ENCODE measurements around the gene FAAH. TPM values are rescaled to one million over a fixed set of nuclear protein-coding genes. Genes with fewer than 3 reads are reported as not detected.
A peak's percentile ranks its signal among the peaks of the same experiment; 100 is the strongest.

Gene FAAH
- total and polyA plus RNA-seq, 12 donors: 12.0 to 162 (median 38.8) TPM

DNA sequence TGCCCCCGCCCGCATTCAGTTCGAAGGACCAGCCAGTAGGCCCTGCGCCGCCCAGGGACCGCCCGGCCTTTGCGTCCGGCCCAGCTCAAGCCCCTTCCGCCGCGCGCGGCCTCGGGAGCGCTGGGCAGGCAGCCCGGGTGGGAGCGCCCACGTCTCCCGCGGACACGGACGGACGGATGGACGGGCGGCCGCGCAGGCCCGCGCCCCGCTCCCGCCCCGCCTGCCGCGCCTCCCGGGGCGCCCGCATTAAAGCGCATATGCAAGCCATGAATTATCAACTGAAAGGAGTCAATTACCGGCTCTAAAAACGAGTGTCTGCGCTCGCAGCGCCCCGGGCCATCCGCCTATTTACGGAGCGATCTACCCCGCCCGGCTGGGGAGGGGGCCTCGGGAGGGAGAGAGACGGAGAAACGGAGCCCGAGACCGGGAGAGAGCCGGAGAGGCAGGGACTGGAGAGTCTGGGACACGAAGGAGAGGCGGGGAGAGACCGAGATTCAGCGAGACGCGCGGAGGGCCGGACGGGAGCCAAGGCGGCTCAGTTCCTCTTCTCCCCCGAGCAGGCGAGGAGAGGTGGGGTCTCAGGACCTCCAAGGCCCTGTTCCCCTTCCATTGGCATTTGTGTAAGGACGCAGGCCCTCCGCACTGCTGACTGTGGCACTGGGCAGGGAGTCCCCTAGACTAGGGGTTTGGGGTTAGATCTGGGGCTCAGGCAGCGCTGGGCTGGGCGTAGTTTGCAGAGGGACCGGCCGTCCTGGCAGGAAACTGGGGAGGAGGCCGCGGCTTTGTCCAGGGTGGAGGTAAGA, 54.2 kb downstream of the FAAH start:
- no peak for DNase-seq
- Histone ChIP-seq H3K36me3 (replicated peaks in 1 of 2) (no peaks in the 10 kb centered on the region), H3K4me3 (peak overlapping the region in 1 of 4 donors; percentile 49), H3K27me3 (peaks cover 3% of the 10 kb centered on the region), H3K4me1 (replicated peaks in 1 of 2) (no peaks in the 10 kb centered on the region), H3K9me3 (replicated peaks in 1 of 3) (no peaks in the 10 kb centered on the region), H3K27ac (no peak overlapping the region)
- no peak for TF ChIP-seq POLR2A (IDR thresholded peaks at IDR 0.05)
- TF ChIP-seq, protein P1, sequence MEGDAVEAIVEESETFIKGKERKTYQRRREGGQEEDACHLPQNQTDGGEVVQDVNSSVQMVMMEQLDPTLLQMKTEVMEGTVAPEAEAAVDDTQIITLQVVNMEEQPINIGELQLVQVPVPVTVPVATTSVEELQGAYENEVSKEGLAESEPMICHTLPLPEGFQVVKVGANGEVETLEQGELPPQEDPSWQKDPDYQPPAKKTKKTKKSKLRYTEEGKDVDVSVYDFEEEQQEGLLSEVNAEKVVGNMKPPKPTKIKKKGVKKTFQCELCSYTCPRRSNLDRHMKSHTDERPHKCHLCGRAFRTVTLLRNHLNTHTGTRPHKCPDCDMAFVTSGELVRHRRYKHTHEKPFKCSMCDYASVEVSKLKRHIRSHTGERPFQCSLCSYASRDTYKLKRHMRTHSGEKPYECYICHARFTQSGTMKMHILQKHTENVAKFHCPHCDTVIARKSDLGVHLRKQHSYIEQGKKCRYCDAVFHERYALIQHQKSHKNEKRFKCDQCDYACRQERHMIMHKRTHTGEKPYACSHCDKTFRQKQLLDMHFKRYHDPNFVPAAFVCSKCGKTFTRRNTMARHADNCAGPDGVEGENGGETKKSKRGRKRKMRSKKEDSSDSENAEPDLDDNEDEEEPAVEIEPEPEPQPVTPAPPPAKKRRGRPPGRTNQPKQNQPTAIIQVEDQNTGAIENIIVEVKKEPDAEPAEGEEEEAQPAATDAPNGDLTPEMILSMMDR (IDR thresholded peaks at IDR 0.05): no peak
- 32 to 47% (median 39%) methylated on average over 34 to 76 of the region's 76 CpGs for WGBS, 4 donors
- intact Hi-C loops (cut with DNase I): loop anchor here in 1 of 2 donors (2.0 kb wide), 1 partner anchor 80 kb away; no protein-coding TSS in a partner anchor

DNA sequence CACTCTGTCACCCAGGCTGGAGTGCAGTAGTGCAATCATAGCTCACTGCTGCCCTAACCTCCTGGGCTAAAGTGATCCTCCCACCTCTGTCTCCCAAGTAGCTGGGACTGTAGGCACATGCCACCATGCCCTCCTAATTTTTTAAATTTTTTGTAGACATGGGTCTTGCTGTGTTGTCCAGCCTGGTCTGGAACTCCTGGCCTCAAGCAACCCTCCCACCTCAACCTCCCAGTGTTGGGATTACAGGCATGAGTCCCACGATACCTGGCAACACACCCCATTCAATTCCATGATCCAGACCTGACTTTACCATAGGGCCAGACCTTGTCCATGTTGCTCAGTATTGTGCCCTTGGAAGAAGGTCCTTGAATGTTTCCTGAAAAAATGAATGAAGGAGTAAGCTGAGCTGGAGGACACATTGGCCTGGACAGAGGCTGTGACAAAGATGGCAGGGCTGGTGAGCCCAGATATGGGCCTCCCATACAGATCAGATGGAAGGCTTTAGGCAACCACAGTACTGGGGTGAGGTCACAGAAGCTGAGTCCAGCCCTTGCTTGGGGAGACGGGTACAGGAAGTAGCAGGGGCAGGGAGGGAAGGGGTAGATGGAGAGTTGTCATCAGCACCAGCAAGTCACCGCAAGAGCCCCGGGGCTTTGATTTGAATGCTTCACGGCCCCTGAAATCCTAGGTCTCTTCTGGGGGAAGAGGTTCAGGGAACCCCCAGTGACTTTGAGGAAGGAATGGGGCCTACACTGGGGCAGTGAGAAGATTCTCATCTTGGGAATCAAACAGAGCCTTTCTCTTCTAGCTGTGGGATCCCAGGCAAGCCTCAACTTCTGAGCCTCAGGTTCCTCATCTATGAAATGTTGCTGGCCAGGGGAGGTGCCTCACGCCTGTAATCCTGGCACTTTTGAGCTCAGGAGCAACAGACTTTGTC, 55.4 kb downstream of the FAAH start:
- 85 to 97% (median 88%) methylated on average over 6 of the region's 6 CpGs for WGBS, 4 donors
- Histone ChIP-seq H3K27ac (no peak overlapping the region), H3K9me3 (replicated peaks in 1 of 3) (no peaks in the 10 kb centered on the region), H3K27me3 (peaks cover 3% of the 10 kb centered on the region), H3K4me1 (replicated peaks in 1 of 2) (no peaks in the 10 kb centered on the region), H3K36me3 (replicated peaks in 1 of 2) (no peaks in the 10 kb centered on the region), H3K4me3 (no peak overlapping the region)
- intact Hi-C loops (cut with DNase I): loop anchor here in 1 of 2 donors (2.0 kb wide), 1 partner anchor 79 kb away; no protein-coding TSS in a partner anchor
- TF ChIP-seq, protein P1 (IDR thresholded peaks at IDR 0.05): no peak
- TF ChIP-seq POLR2A (IDR thresholded peaks at IDR 0.05): no peak
- DNase-seq: no peak

DNA sequence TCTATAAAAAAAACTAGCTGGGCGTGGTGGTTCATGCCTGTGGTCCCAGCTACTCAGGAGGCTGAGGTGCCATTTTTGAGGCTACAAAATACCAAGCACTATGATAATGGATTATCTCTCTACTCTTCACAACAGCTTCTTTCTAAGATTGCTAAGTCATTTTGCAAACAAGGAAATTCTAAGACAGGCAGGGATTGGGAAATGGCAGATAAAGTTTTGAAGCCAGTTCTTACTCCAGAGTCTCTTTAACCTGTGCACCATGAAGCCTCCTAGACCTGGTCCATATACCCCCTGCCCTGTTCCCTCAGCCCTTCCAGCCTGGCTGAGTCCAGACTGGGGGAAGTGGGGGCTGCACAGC, 56.0 kb downstream of the FAAH start:
- WGBS, 4 donors: 67 to 100% (median 90%) methylated on average over 1 of the region's 1 CpG
- Histone ChIP-seq H3K27ac (no peak overlapping the region), H3K27me3 (peaks cover 3% of the 10 kb centered on the region), H3K36me3 (replicated peaks in 1 of 2) (no peaks in the 10 kb centered on the region), H3K4me1 (replicated peaks in 1 of 2) (no peaks in the 10 kb centered on the region), H3K9me3 (replicated peaks in 1 of 3) (no peaks in the 10 kb centered on the region), H3K4me3 (no peak overlapping the region)
- intact Hi-C loops (cut with DNase I): no loop called here
- TF ChIP-seq, protein P1 (IDR thresholded peaks at IDR 0.05): no peak
- no peak for TF ChIP-seq POLR2A (IDR thresholded peaks at IDR 0.05)
- no peak for DNase-seq
